GM13976 (cell line): Measurements from ENCODE around the gene NAV1.

Experiments
- DNase-seq: peaks from one replicate; pipeline ENCODE4 v3.0.0; 2012; ENCODE audit warnings: low spot score
- CTCF ChIP-seq: IDR thresholded peaks from 2 replicates; pipeline ENCODE4 v1.5.1; 2012; ENCODE audit warnings: borderline replicate concordance, mild to moderate bottlenecking; ENCODE audit not compliant: insufficient read depth; ENCODE audit errors: extremely low read depth, missing control alignments, control extremely low read depth
- in situ Hi-C: fragments of 300-500 bp; cut with MboI; formaldehyde crosslinking; loops from one replicate; pipeline ENCODE4 v1.12.0; 2022; ENCODE audit warnings: low sequenced_read_pairs, mixed read lengths, inconsistent platforms; ENCODE audit not compliant: unreplicated experiment

NAV1 gene

GRCh38 chr1:201500670-201501120 lies 38.2 kb upstream of the NAV1 start:
- in situ Hi-C loops: no loop called here
- TF ChIP-seq CTCF: no peak
- no peak for DNase-seq

DNA sequence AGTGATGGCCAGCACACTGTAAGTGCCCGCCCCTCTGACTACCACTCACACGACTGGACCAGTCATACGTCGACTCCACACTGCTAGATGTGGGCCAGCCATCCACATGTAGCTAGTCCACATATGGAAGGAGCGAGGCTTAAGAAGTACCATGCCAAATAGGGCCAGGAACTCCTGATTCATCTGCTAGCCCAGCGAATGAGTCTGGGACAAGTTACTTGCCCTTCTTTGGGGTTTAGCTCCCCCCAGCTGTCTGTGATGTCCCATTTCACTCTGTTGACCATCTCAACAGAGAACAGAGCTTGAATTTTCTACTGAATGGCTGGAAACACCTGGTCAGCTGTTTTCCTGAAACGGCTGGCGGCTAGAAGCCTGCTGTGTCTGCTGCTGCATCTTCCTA lies 37.8 kb upstream of the NAV1 start:
- in situ Hi-C loops: no loop called here
- DNase-seq: no peak
- no peak for TF ChIP-seq CTCF

DNA sequence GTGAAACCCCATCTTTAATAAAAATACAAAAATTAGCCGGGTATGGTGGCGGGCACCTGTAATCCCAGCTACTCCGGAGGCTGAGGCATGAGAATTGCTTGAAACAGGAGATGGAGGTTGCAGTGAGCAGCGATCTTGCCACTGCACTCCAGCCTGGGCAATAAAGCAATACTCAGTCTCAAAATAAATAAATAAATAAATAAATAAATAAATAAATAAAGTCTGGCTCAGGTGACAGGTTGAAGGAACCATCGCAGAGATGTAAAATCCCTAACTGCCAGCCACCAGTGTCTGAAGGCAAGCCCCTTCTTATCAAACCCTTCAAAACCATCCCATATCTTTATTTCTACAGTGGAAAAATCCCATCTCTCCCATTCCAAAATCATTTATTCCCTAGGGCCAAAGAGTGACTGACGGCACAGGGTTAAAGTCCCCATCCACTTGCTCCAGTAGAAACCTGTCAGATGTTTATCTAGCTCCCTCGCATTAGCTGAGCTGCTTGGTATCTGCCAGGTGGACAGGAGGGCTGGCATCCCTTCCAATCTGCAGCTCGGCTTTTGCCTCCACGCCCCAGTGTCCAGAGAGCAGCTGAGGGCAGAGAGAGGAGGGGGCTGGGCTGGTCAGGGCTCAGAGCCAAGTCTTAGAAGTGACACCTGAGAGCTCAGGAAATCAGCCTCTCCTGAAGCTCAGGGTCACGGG lies 37.0 kb upstream of the NAV1 start:
- in situ Hi-C loops: no loop called here
- TF ChIP-seq CTCF: no peak
- no peak for DNase-seq

DNA sequence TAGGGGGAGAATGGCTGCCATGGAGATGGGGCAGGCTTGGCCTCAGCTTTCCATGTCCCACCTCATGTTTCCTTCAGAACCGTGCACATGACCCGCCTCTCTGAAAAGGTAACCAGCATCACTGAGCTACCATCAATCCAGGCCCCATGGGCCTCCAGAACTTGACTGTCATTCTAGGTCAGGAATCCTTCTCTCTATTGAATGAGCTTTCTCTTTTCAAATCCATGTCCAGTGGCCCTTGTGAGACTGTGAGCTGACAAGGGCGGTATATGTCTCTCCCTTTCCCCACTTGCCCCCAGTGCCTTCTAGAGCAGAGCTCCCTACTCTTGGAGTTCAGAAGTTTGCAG lies 36.4 kb upstream of the NAV1 start:
- no peak for TF ChIP-seq CTCF
- DNase-seq: no peak
- in situ Hi-C loops: no loop called here

DNA sequence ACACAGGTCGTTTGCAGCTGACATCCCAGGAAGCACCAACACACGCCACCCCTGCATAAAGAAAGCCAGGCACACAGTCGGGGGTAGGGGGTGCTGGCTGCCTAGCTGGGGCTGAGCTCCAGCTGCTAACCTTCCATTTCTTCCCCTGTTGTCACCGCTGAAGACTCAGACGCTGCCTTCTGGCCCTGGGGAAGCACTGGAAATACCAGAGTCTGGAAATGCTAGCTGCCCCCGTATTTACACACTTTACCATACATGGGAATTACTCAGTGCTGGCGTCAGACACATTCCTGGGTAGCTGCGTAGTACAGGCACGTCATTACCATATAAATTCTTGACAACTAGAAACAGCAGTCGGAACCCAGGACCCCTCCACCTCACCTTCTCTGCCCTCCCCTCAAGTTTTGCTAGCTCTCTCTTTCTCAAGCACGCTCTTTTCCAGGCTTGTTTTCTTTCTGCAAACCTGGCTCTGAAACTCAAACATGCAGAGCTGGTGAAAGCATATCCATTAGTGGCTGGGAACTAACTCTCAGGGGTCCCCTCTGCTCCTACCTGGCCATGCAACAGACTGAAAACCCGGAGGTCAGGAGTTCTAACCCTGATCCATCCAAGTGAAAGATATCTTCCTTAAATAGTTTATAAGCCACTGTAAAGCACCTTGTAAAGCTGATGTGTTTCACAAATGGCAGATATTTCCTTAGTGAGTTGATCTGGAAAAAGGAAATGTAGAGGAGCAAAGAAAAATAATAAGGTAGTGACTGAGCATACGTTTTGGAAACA lies 35.3 kb upstream of the NAV1 start:
- in situ Hi-C loops: no loop called here
- DNase-seq: no peak
- no peak for TF ChIP-seq CTCF

DNA sequence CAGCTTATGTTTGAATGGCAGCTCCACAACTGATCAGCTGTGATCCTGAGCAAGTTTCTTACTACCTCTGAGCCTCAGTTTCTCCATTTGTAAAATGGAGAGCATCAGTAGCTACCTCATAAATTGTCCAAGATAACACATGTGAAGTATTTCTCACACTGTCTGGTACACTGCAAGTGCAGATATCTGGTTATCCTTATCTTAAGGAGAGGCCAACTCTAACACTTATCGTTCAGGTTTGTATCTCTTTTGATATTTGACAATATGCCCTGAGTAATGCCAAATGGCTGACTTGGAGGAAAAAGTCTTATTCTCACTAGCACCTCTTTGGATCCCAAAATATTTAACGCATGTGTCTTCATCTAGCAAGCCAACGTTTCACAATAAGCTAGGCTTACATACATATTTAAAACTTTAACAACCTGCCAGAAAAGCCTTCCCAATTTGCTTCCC lies 34.7 kb upstream of the NAV1 start:
- no peak for DNase-seq
- in situ Hi-C loops: no loop called here
- TF ChIP-seq CTCF: no peak
